ENCODE measurements around the gene TIMM9.

- TF ChIP-seq EZH2 (IDR thresholded peaks at IDR 0.05; ENCODE audit: low read length) (no peak), CTCF (optimal IDR thresholded peaks at IDR 0.05 in 1 of 3, IDR thresholded peaks at IDR 0.05 in 1 of 3, conservative IDR thresholded peaks at IDR 0.05 in 1 of 3; ENCODE audit: extremely low read depth in 1 of 3, insufficient read depth in 2 of 3, low read length in 3 of 3) (no peak)
Observed at GRCh38 chr14:58395562-58395811, 31.8 kb downstream of the TIMM9 start.
